GM12892 (cell line): Measurements from ENCODE around the gene NFIB.

ENCODE experiments used
- DNase-seq: peaks from one replicate; pipeline ENCODE4 v3.0.0; 2011; ENCODE audit not compliant: insufficient read length
- FAIRE-seq: peaks from 2 replicates; lab custom pipeline; 2011; peaks lifted over from hg19 to GRCh38; lab: Jason Lieb, UNC
- POLR2A ChIP-seq: IDR thresholded peaks from 2 replicates; pipeline ENCODE4 v1.6.1; 2011; ENCODE audit warnings: low read depth, low read length, control low read depth
- POLR2AphosphoS5 ChIP-seq: IDR thresholded peaks from 2 replicates; pipeline ENCODE4 v1.6.1; 2011; ENCODE audit warnings: low read depth, low read length, control low read depth
- TAF1 ChIP-seq: IDR thresholded peaks from 2 replicates; pipeline ENCODE4 v1.6.1; 2011; ENCODE audit warnings: low read depth, mild to moderate bottlenecking, control low read depth, low read length, borderline replicate concordance

NFIB gene

DNA sequence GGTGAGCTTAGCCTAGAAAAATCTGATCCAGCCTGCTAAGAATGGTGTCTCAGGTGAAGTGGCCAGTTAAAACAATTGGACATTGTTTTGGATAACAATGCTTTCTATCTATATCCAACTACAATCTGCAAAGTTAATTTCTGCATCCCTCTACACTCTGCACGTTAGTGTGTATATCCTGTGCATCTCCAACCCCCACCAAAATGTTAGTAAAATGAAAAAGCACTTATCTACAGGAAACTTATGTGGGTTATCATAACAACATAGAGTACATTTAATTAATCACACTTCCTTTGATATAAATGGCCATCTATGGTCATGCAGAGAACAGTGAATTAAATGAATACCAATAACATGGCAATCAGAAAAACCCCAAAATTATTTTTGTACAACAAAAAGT lies 158.7 kb downstream of the NFIB start:
- DNase-seq, result no peak
- TF ChIP-seq TAF1 (no peak), POLR2A (no peak), POLR2AphosphoS5 (no peak)
- no peak for FAIRE-seq

DNA sequence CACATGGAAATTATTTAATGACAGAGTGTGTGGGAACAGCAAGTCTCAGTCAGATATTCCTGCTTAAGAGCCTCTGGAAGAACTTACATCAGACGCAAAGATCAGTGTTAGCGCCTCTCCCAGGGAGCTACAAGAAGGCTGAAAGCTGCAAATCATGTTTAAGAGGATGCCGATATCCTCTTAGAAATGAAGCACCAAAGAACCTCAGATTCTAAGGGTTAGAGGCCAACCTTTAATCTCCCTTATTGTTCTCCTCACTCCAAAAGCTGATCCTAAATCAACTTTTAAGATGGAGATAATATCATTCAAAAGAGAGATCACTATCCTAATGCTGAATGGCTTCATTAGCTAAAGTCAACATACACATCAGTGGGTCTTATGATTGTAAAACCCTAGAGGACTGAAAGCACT lies 160.6 kb downstream of the NFIB start:
- DNase-seq (no peak), FAIRE-seq (no peak)

DNA sequence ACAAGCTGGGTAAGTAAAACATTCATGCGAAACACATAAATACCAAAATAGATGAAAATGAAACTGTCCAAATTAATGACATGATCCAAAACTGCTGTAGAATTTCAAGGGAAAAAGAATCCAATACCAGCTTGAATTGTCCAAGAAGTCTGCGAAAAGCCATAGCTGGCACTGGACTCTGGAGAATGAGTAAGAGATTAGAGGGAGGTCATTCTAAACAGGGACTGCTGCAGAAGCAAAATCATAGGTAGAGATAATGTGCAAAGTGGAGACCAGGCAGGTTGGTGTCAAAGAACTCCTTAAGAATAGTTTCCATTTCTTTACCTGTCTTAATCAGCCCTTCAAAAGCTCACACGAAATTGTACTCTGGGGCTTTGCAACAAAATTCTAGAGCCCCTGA lies 162.5 kb downstream of the NFIB start:
- FAIRE-seq, result no peak
- no peak for DNase-seq
- no peak for TF ChIP-seq POLR2A
- TF ChIP-seq TAF1, result no peak
- no peak for TF ChIP-seq POLR2AphosphoS5

More for the DNA sequence above, 160.6 kb downstream of the NFIB start:
- no peak for TF ChIP-seq POLR2AphosphoS5
- TF ChIP-seq TAF1, result no peak
- TF ChIP-seq POLR2A, result no peak

DNA sequence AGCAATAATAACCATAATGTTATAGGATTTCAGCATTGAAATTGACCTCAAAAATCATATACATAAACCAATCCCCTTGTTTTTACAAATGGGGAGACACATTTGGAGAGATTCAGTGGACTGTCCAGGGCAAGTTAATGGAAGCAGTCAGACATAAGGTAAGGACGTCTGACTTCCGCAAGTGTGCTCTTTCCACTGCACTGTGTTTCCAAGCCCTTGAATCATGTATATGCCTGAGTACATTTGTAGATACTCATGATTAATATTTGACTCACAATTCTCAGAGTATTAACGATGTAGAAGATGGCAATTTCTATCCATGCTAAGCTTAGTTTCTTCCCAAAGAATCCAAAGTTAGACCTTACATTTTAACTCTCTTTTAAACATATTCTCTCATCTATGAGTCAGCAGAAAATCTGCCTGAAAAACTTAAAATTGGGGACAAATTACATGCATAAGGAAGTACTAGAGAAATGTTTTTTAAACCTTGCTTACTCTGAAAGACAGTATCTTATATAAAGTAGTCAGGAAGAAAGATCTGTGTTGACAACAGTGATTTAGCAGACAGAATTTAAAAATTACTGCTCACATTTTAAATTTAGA lies 165.3 kb downstream of the NFIB start:
- TF ChIP-seq POLR2A (no peak), POLR2AphosphoS5 (no peak), TAF1 (no peak)
- FAIRE-seq (no peak), DNase-seq (no peak)

DNA sequence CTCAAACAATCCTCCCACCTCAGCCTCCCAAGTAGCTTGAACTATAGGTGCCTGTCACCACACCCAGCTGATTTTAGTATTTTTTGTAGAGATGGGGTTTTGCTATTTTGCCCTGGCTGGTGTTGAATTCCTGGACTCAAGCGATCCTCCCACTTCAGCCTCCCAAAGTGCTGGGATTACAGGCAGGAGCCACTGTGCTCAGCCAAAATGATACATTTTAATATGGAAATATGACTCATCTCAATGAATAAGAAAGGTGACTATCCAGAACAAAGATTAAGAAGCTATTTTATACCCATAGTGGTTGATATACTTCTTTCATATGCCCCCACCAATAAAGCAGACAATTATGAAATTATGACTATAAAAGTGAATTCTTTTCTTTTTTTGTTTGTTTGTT lies 166.2 kb downstream of the NFIB start:
- FAIRE-seq (no peak), DNase-seq (no peak)
- TF ChIP-seq TAF1, result no peak
- no peak for TF ChIP-seq POLR2A
- TF ChIP-seq POLR2AphosphoS5, result no peak

DNA sequence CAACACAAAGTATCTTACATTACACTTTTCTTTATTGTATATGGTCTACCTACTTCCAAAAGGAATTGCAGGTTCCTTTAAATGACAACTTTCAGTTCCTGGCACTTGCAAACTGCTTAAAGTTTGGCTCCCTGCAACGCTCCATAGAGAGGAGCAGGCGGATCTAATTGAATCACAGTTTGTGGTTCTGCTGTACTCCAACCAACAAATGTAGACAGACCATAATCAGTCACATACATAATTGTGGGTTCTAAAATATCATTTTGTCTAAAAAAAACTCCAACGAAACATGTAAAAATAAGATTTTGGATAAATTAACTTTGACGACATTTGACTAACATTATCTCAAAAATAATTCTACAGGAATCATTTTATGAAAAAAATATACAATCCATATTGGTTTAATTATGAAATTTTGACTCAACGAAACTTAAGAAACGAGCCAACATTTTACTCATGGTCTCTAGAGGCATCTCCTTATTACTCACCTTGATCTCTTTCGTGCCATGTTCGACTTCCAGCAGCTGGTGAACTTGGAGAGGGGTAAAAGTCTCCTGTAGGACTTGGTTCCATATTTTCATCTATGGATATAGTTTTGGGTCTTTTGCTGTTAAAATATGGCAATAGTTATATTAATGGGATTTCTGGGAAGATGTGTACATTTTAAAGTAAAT lies 167.6 kb downstream of the NFIB start:
- DNase-seq, result no peak
- TF ChIP-seq TAF1 (no peak), POLR2AphosphoS5 (no peak), POLR2A (no peak)
- no peak for FAIRE-seq

DNA sequence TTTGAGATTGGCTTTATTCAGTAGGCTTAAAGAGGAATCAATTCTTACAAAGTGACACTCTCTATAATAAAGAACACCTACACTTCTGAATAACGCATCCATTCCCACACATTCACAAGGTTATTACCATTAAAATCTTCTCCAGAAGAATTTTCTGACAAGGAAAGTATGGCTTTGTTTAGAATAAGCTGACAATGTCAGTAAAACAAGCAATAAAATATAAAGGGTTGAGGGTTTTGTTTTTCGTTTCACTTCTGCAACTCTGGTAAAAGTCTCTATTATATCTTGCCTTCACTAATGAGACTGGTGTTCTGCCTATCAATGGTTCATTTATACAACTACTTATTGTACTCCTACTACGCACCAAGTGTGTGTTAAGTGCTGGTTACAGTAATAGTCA lies 169.7 kb downstream of the NFIB start:
- DNase-seq, result no peak
- TF ChIP-seq POLR2AphosphoS5 (no peak), POLR2A (no peak), TAF1 (no peak)
- no peak for FAIRE-seq

DNA sequence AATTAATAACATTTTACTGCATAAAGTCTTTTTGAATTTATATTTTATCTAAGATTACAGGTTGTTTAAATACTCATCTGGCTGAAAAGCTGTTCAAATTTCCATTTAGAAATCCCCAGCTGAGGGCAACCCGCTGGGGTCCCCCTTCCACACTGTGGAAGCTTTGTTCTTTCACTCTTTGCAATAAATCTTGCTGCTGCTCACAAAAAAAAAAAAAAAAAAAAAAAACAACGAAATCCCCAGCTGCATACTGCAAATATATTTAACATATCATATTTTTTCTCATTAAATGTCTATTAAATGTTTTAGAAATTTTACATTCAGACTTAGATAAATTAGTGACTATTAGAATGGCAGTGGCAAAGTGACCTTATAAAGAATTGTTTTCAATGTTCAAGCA lies 172.2 kb downstream of the NFIB start:
- no peak for FAIRE-seq

DNA sequence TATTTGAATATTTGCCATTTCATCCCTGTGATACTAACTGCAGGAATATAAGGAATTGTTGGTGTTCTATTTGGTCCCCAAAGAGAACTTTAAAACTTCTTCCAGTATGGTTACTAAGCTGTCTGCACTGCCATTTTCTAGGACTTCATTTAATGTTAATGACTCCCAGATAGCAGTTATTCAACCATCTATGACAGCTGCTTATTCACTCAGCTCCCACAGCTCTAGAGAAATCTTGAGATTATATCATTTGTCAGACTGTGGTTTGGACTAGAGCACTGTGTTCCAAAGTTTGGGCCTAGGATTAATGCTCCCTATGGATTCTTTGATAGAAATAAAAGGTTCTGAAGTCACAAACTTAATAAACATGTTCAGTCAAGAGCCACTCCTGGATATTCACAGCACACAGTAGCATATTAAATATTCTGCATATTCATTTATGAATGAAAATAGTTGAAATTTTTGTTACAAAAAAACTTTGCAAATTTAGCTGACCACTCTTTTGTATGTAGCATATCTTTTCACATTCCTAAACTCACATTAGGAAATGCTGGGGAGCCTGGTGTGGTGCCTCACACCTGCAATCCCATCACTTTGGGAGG lies 173.7 kb downstream of the NFIB start:
- TF ChIP-seq TAF1 (no peak), POLR2AphosphoS5 (no peak), POLR2A (no peak)
- no peak for DNase-seq
- no peak for FAIRE-seq

More for the DNA sequence above, 172.2 kb downstream of the NFIB start:
- no peak for TF ChIP-seq POLR2AphosphoS5
- TF ChIP-seq POLR2A, result no peak
- no peak for TF ChIP-seq TAF1
- no peak for DNase-seq

DNA sequence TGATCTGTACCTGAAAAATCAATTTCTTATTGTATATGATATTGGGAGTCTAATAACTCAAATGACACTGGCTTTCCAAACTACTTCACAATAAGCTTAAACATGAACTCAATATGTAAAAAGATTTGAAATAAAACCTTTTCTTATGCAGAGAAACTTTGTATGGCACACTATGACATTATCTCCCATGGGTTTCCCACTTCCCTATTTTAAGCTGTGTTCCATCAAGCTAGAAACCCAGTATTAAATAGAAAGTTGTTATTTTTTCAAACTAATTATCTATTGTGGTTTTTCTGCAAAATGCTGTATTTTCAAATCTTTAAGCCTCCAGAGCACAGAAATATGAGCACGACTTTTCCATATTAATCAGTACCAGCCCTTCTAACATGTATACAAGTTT lies 174.7 kb downstream of the NFIB start:
- TF ChIP-seq TAF1 (no peak), POLR2AphosphoS5 (no peak), POLR2A (no peak)
- no peak for DNase-seq
- no peak for FAIRE-seq

DNA sequence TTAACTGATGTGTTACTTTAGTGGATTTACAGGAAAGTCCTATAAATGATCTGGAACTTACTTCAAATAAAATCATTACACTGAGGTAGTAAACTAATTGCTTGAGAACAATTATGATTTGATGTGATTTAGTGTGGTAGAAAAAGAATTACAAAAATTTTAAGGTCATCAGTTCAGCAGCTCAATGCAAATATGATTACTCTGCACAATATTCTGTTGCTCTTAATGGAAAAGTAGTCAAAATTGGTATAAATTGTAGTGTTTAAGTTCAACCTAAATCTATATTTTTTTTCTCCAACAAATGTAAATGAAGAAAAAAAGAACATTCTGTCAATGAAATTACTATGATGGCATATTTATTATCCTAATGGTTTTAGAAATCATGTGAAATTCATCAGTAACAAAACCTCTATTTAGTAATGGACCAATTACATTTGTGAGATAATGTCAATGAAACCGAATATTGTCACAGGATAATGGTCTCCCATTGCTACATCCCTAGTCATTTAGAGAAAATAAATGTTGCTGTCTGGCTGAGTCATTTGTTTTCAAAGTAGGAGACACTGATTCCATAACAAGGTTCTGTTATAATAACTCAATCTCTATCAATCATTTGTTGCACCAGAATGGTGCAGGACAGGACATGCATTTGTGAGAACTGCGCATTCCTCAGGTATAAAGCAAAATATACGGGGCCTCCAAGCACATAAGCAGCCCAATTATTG lies 177.1 kb downstream of the NFIB start:
- TF ChIP-seq POLR2AphosphoS5 (no peak), TAF1 (no peak), POLR2A (no peak)
- no peak for DNase-seq
- FAIRE-seq, result no peak
